ENCODE measurements around the gene SLC12A8.

DNA sequence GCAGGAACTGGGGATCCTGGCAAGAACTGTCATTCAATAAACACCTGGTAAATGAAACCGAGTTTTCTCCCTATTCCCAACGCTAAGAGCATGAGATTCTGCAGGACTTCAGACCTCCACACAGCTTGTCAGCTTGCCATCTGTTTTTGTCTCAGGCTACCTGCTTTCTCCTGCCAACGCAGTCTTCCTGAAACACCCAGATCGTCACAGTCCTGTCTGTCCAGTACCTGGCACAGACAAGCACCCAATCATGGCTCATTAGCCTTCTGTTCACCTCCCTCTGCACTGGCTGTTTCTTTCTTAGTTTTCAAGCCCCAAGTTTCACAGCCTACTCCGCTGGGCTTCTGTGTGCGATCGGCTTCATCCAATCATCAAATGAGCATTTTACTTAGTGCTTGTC is 5.0 kb downstream of the SLC12A8 start:
- TF ChIP-seq EZH2phosphoT487 (IDR thresholded peaks at IDR 0.05; ENCODE audit: insufficient read depth, low read depth), result no peak
- no peak for TF ChIP-seq EZH2 (IDR thresholded peaks at IDR 0.05; ENCODE audit: insufficient read depth, poor library complexity, severe bottlenecking)

Measured in GM23248 (cell line).